ENCODE data around the gene AVL9. TPM values are rescaled to one million over a fixed set of nuclear protein-coding genes. Genes with fewer than 3 reads are reported as not detected.

Gene AVL9
- polyA plus RNA-seq, 1 experiment, result 17.4 TPM

- POLR2A ChIA-PET, result interaction anchor here (0.6 to 0.7 kb wide), 2 partner anchors 9 to 1393 kb away, joined by 3 read pairs; no protein-coding TSS in a partner anchor
- CTCF ChIA-PET, result interaction anchor here (0.9 kb wide), 1 partner anchor 22 kb away, joined by 4 read pairs; no protein-coding TSS in a partner anchor
- Histone ChIP-seq H3K9me3 (ENCODE audit: control insufficient read depth, insufficient read depth, low read length) (no peaks in the 10 kb centered on the region), H3K4me3 (ENCODE audit: low read depth, low read length) (no peak overlapping the region), H3K27ac (ENCODE audit: low read depth, low read length) (peak overlapping the region; percentile 91), H3K27me3 (ENCODE audit: control insufficient read depth, insufficient read depth, low read length) (no peaks in the 10 kb centered on the region)
- peak; percentile 88 for DNase-seq (ENCODE audit: low read depth, low spot score)
- TF ChIP-seq, protein P1, sequence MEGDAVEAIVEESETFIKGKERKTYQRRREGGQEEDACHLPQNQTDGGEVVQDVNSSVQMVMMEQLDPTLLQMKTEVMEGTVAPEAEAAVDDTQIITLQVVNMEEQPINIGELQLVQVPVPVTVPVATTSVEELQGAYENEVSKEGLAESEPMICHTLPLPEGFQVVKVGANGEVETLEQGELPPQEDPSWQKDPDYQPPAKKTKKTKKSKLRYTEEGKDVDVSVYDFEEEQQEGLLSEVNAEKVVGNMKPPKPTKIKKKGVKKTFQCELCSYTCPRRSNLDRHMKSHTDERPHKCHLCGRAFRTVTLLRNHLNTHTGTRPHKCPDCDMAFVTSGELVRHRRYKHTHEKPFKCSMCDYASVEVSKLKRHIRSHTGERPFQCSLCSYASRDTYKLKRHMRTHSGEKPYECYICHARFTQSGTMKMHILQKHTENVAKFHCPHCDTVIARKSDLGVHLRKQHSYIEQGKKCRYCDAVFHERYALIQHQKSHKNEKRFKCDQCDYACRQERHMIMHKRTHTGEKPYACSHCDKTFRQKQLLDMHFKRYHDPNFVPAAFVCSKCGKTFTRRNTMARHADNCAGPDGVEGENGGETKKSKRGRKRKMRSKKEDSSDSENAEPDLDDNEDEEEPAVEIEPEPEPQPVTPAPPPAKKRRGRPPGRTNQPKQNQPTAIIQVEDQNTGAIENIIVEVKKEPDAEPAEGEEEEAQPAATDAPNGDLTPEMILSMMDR (IDR thresholded peaks at IDR 0.05; ENCODE audit: low read depth, low read length), result no peak
These were observed 91.3 kb downstream of the AVL9 start for GRCh38 chr7:32586291-32587221.

DNA sequence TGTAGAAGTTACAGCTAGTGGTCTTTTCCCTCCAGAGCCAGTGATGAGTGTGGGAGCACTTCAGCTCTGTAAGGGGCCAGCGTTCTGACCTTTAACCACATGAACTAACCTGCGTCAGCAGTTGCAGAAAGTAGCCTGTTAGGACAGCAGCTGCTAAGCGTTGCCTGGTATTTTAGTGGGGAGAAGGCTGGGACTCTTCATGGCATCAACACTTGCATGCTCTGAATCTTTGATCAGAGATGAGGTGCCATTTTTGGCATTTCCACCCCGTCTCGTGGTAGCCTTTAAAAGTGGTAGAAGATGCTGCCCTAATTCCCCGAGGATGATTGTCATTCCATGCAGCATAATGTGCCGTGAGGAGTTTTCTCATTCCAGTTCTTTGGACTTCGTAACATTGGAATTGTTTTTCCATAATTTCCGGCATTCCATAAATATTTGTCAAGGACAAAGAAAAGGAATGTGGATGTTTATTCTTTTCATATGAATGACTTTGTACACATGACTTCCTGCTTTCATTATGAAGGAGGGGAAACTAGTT lies 92.2 kb downstream of the AVL9 start:
- Histone ChIP-seq H3K27ac (ENCODE audit: low read depth, low read length) (peak overlapping the region; percentile 91), H3K4me3 (ENCODE audit: low read depth, low read length) (no peak overlapping the region), H3K9me3 (ENCODE audit: control insufficient read depth, insufficient read depth, low read length) (no peaks in the 10 kb centered on the region), H3K27me3 (ENCODE audit: control insufficient read depth, insufficient read depth, low read length) (no peaks in the 10 kb centered on the region)
- POLR2A ChIA-PET, result no interaction called here
- CTCF ChIA-PET, result interaction anchor here (0.5 kb wide), 1 partner anchor 89 kb away, joined by 3 read pairs; no protein-coding TSS in a partner anchor
- peak; percentile 60 for DNase-seq (ENCODE audit: low read depth, low spot score)
- TF ChIP-seq, protein P1 (IDR thresholded peaks at IDR 0.05; ENCODE audit: low read depth, low read length), result no peak

GRCh38 chr7:32588657-32589056 lies 93.4 kb downstream of the AVL9 start:
- ChIA-PET POLR2A (interaction anchor here (0.6 to 1.2 kb wide), 2 partner anchors 93 to 474 kb away, joined by 3 read pairs; partner anchors contain the start of genes AVL9 and NT5C3A), CTCF (interaction anchor here (0.6 to 1.4 kb wide), 2 partner anchors 8 to 97 kb away, joined by 3 to 5 read pairs; no protein-coding TSS in a partner anchor)
- Histone ChIP-seq H3K4me3 (ENCODE audit: low read depth, low read length) (no peak overlapping the region), H3K9me3 (ENCODE audit: control insufficient read depth, insufficient read depth, low read length) (no peaks in the 10 kb centered on the region), H3K27me3 (ENCODE audit: control insufficient read depth, insufficient read depth, low read length) (no peaks in the 10 kb centered on the region), H3K27ac (ENCODE audit: low read depth, low read length) (peak overlapping the region; percentile 31)
- TF ChIP-seq, protein P1 (IDR thresholded peaks at IDR 0.05; ENCODE audit: low read depth, low read length), result no peak
- no peak for DNase-seq (ENCODE audit: low read depth, low spot score)

- DNase-seq (ENCODE audit: low read depth, low spot score), result no peak
- TF ChIP-seq, protein P1 (IDR thresholded peaks at IDR 0.05; ENCODE audit: low read depth, low read length), result no peak
- Histone ChIP-seq H3K27ac (ENCODE audit: low read depth, low read length) (no peak overlapping the region), H3K4me3 (ENCODE audit: low read depth, low read length) (no peak overlapping the region), H3K27me3 (ENCODE audit: control insufficient read depth, insufficient read depth, low read length) (no peaks in the 10 kb centered on the region), H3K9me3 (ENCODE audit: control insufficient read depth, insufficient read depth, low read length) (no peaks in the 10 kb centered on the region)
- ChIA-PET POLR2A (no interaction called here), CTCF (no interaction called here)
These were observed 96.6 kb downstream of the AVL9 start for GRCh38 chr7:32591938-32592337.
